ENCODE results near the gene ELAC1.

DNA sequence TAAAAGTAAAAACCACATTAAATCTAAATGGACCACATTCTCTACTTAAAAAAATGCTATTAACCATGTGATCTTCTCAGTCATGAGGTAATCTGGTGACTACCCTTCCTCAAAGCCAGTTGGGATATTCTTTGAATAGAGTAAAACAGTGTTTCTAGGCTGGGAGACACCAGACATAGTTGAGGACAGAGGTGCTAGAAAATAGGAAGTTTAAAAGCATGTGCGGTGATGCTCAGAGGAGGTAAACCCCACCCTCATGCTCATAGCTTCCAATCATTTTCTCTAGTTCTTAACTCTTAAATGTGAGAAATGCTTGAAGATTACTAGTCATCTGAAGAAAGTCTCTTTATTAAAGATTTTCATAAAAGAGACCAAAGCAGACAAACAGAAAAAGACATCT is 30.7 kb upstream of the ELAC1 start:
- TF ChIP-seq, protein P1, sequence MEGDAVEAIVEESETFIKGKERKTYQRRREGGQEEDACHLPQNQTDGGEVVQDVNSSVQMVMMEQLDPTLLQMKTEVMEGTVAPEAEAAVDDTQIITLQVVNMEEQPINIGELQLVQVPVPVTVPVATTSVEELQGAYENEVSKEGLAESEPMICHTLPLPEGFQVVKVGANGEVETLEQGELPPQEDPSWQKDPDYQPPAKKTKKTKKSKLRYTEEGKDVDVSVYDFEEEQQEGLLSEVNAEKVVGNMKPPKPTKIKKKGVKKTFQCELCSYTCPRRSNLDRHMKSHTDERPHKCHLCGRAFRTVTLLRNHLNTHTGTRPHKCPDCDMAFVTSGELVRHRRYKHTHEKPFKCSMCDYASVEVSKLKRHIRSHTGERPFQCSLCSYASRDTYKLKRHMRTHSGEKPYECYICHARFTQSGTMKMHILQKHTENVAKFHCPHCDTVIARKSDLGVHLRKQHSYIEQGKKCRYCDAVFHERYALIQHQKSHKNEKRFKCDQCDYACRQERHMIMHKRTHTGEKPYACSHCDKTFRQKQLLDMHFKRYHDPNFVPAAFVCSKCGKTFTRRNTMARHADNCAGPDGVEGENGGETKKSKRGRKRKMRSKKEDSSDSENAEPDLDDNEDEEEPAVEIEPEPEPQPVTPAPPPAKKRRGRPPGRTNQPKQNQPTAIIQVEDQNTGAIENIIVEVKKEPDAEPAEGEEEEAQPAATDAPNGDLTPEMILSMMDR (IDR thresholded peaks at IDR 0.05; ENCODE audit: low read length): no peak
- TF ChIP-seq EZH2 (IDR thresholded peaks at IDR 0.05; ENCODE audit: borderline replicate concordance, low read length): no peak
